GM12865 (cell line): ENCODE measurements around the gene PPP2R5C.

ENCODE experiments used
- DNase-seq: peaks from one replicate; pipeline ENCODE4 v3.0.0; 2010; ENCODE audit warnings: low read depth
- H3K4me3 ChIP-seq: 2 replicates; pipeline ENCODE4 v1.5.1; 2011; ENCODE audit warnings: mild to moderate bottlenecking, low read depth, low read length, control low read depth
- CTCF ChIP-seq: IDR thresholded peaks from 2 replicates; pipeline ENCODE4 v1.5.1; 2011; ENCODE audit warnings: low read length, control low read depth, low read depth, inconsistent platforms; ENCODE audit not compliant: insufficient read depth; ENCODE audit errors: missing control alignments

PPP2R5C gene

GRCh38 chr14:101905614-101906013, 144.1 kb downstream of the PPP2R5C start:
- no peak for TF ChIP-seq CTCF
- DNase-seq = no peak
- H3K4me3 ChIP-seq = no peak overlapping the region

GRCh38 chr14:101906645-101907044, 145.1 kb downstream of the PPP2R5C start:
- no peak for TF ChIP-seq CTCF
- no peak overlapping the region for H3K4me3 ChIP-seq
- DNase-seq = no peak

- TF ChIP-seq CTCF = no peak
- H3K4me3 ChIP-seq = no peak overlapping the region
- no peak for DNase-seq
Measured at GRCh38 chr14:101907619-101908018, 146.1 kb downstream of the PPP2R5C start.

GRCh38 chr14:101908795-101909194, 147.3 kb downstream of the PPP2R5C start:
- H3K4me3 ChIP-seq = no peak overlapping the region
- TF ChIP-seq CTCF = no peak
- no peak for DNase-seq

GRCh38 chr14:101909371-101910096, 148.0 kb downstream of the PPP2R5C start:
- no peak for DNase-seq
- TF ChIP-seq CTCF = no peak

GRCh38 chr14:101912841-101913240, 151.3 kb downstream of the PPP2R5C start:
- TF ChIP-seq CTCF = no peak

More at GRCh38 chr14:101909371-101910096, 148.0 kb downstream of the PPP2R5C start:
- H3K4me3 ChIP-seq = no peak overlapping the region

GRCh38 chr14:101914083-101914482, 152.6 kb downstream of the PPP2R5C start:
- no peak for TF ChIP-seq CTCF
- H3K4me3 ChIP-seq = no peak overlapping the region
- DNase-seq = no peak

More at GRCh38 chr14:101912841-101913240, 151.3 kb downstream of the PPP2R5C start:
- DNase-seq = no peak
- H3K4me3 ChIP-seq = no peak overlapping the region
